Lower lobe of right lung (tissue), 2 donors: ENCODE results near the gene TRIP13. TPM values are rescaled to one million over a fixed set of nuclear protein-coding genes. Genes with fewer than 3 reads are reported as not detected.
"Not testable (repeated sequence)": the region's sequence is repeated elsewhere in the genome, so short reads cannot be mapped to it uniquely, and the experiment has no call there.

Source experiments
- ATAC-seq, 2 donors: fragments of 200-7000 bp; cut with Tn5 transposase; one replicate each; pipeline ENCODE4 v1.9.1; 2020 to 2022; ENCODE audit warnings: mild to moderate bottlenecking in 2 of 2, moderate library complexity in 2 of 2
- DNase-seq: peaks from one replicate; pipeline ENCODE4 v3.0.0-alpha.2; 2020
- H3K27ac ChIP-seq: fragments of 200-600 bp; one replicate; pipeline ENCODE4 v1.8.0; 2022
- H3K27me3 ChIP-seq: fragments of 200-600 bp; one replicate; pipeline ENCODE4 v1.8.0; 2022; ENCODE audit warnings: low read depth
- H3K36me3 ChIP-seq: fragments of 200-600 bp; one replicate; pipeline ENCODE4 v1.8.0; 2022; ENCODE audit warnings: mild to moderate bottlenecking
- H3K4me1 ChIP-seq: fragments of 200-600 bp; one replicate; pipeline ENCODE4 v1.8.0; 2022
- H3K4me3 ChIP-seq: fragments of 200-600 bp; one replicate; pipeline ENCODE4 v1.8.0; 2022; ENCODE audit warnings: mild to moderate bottlenecking
- H3K9me3 ChIP-seq: fragments of 200-600 bp; one replicate; pipeline ENCODE4 v1.8.0; 2022
- intact Hi-C: fragments of 100-400 bp; cut with DNase I; formaldehyde crosslinking; loops from one replicate; pipeline ENCODE4 v1.11.0; 2022
- total RNA-seq: library from RNA; stranded (reverse); fragmentation: NEBNext Ultra II Directional; extraction: Animal tissue kit (Norgen Biotek cat#: 25700); gene quantifications from one replicate; pipeline ENCODE4 v1.2.1, GENCODE V29; 2021
- TF ChIP-seq, protein P1 (sequence below): fragments of 200-600 bp; IDR thresholded peaks from one replicate; pipeline ENCODE4 v1.8.0; 2022; ENCODE audit warnings: antibody characterized with exemption, mild to moderate bottlenecking
- donor health status: DM: no; HTN: yes; CAD: no; lungs with severe emphysema.

Gene TRIP13
- total RNA-seq, 1 donor from 2014 or later: 1.0 TPM

DNA sequence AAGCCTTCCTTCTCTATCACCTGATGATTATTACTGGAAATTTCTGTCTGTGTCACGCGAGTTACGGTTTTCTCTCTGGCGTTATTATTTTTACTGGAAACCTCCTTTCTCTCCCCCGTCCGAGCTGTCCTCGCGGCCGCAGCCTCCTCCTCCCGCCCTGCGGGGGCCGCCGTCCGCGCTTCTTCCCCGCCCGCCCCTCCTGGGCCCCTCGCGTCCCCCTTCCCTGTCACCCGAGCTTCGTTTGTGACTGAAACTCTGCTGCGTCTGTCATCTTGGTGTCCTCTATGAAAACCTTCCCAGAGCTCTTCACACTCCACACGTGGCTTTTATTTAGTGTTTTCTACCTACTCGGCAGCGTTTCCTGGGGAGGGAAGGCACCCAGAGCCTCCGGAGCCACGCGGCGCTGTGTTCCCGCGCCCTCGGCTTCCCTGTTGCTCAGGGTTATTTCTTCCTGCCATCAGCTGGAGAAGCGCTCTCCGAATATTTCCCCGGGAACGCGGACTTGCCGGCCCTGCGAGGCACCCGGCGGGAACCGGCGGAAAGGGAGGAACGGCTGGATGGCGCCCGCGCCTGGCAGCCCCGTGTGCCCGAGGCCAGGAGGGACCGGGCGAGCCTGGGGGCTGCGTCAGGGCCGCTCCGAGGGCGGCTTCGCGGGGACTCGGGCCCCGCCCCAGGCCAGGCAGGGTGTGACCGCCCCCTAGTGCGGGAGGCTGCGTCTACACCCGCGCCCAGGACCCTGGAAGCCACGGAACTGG is 33.9 kb downstream of the TRIP13 start:
- TF ChIP-seq, protein P1, sequence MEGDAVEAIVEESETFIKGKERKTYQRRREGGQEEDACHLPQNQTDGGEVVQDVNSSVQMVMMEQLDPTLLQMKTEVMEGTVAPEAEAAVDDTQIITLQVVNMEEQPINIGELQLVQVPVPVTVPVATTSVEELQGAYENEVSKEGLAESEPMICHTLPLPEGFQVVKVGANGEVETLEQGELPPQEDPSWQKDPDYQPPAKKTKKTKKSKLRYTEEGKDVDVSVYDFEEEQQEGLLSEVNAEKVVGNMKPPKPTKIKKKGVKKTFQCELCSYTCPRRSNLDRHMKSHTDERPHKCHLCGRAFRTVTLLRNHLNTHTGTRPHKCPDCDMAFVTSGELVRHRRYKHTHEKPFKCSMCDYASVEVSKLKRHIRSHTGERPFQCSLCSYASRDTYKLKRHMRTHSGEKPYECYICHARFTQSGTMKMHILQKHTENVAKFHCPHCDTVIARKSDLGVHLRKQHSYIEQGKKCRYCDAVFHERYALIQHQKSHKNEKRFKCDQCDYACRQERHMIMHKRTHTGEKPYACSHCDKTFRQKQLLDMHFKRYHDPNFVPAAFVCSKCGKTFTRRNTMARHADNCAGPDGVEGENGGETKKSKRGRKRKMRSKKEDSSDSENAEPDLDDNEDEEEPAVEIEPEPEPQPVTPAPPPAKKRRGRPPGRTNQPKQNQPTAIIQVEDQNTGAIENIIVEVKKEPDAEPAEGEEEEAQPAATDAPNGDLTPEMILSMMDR: peak; percentile 26
- ATAC-seq (peak; percentile 77 to 82), DNase-seq (no peak)
- peaks cover 28% of the 10 kb centered on the region for H3K27me3 ChIP-seq
- H3K4me3 ChIP-seq: peak overlapping the region; percentile 49
- peak overlapping the region; percentile 66 for H3K27ac ChIP-seq
- intact Hi-C loops: no loop called here
- no peaks in the 10 kb centered on the region for H3K36me3 ChIP-seq
- H3K9me3 ChIP-seq: no peaks in the 10 kb centered on the region
- peaks cover 8% of the 10 kb centered on the region for H3K4me1 ChIP-seq

GRCh38 chr5:927172-928015 is 34.7 kb downstream of the TRIP13 start:
- no peak for ATAC-seq
- DNase-seq: no peak
- Histone ChIP-seq H3K27ac (peak overlapping the region; percentile 66), H3K27me3 (peaks cover 28% of the 10 kb centered on the region), H3K9me3 (no peaks in the 10 kb centered on the region), H3K36me3 (no peaks in the 10 kb centered on the region), H3K4me1 (peaks cover 8% of the 10 kb centered on the region), H3K4me3 (peak overlapping the region; percentile 49)
- intact Hi-C loops: no loop called here
- TF ChIP-seq, protein P1: no peak

DNA sequence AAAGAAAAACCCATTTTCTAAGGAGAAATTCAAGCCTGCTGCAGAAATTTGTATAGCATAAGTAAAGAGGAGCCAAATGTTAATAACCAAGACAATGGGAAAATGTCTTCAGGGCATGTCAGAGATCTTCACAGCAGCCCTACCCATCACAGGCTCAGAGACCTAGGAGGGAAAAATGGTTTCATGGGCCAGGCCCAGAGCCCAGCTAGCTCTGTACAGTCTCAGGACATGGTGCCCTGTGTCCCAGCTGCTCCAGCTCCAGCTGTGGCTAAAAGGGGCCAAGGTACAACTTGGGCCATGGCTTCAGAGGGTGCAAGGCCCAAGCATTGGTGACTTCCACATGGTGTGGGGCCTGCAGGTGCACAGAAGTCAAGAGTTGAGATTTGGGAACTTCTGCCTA is 36.5 kb downstream of the TRIP13 start:
- intact Hi-C loops, H3K4me1 ChIP-seq, ATAC-seq, H3K27ac ChIP-seq, DNase-seq, H3K36me3 ChIP-seq, H3K4me3 ChIP-seq, H3K9me3 ChIP-seq: not testable (repeated sequence)
- H3K27me3 ChIP-seq: peaks cover 28% of the 10 kb centered on the region

DNA sequence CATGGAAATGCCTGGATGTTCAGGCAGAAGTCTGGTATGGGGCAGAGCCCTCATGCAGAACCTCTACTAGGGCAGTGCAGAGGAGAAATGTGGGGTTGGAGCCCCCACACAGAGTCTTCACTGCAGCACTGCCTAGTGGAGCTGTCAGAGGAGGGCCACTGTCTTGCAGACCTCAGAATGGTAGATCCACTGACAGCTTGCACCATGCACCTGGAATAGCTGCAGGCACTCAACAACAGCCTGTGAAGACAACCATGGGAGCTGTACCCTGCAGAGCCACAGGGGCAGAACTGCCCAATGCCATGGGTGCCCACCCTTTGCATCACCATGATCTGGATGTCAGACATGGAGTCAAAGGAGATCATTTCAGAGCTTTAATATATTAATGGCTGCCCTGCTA is 36.9 kb downstream of the TRIP13 start:
- peaks cover 8% of the 10 kb centered on the region for H3K4me1 ChIP-seq
- intact Hi-C loops: no loop called here
- no peak for ATAC-seq
- H3K27me3 ChIP-seq: peaks cover 28% of the 10 kb centered on the region
- no peak overlapping the region for H3K27ac ChIP-seq
- no peaks in the 10 kb centered on the region for H3K36me3 ChIP-seq
- H3K4me3 ChIP-seq: no peak overlapping the region
- DNase-seq: no peak
- no peaks in the 10 kb centered on the region for H3K9me3 ChIP-seq
- TF ChIP-seq, protein P1: no peak

DNA sequence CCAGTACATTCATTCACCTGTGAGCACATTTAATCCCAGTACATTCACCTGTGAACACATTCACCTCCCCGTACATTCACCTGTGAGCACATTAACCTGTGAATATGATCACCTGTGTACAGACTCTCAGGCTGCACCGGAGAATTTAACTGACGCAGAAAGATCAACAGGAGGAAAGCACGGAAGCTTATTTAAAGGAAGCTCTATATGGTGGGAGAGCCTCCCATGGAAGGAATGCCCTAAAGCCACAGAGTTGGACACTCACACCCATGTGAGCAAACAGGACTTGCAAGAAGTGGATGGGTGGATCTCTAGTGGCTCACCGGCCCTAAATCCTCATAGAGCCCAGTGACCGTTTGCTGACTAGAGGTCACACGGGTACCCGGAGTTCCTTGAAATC is 38.2 kb downstream of the TRIP13 start:
- H3K9me3 ChIP-seq: no peaks in the 10 kb centered on the region
- no peak overlapping the region for H3K4me3 ChIP-seq
- ATAC-seq (no peak), DNase-seq (no peak)
- intact Hi-C loops: no loop called here
- TF ChIP-seq, protein P1: no peak
- no peak overlapping the region for H3K27ac ChIP-seq
- peaks cover 18% of the 10 kb centered on the region for H3K27me3 ChIP-seq
- no peaks in the 10 kb centered on the region for H3K36me3 ChIP-seq
- peaks cover 8% of the 10 kb centered on the region for H3K4me1 ChIP-seq
